ENCODE measurements around the gene PSMG4.
"Not testable (repeated sequence)": the region's sequence is repeated elsewhere in the genome, so short reads cannot be mapped to it uniquely, and the experiment has no call there.

The PSMG4 gene

DNA sequence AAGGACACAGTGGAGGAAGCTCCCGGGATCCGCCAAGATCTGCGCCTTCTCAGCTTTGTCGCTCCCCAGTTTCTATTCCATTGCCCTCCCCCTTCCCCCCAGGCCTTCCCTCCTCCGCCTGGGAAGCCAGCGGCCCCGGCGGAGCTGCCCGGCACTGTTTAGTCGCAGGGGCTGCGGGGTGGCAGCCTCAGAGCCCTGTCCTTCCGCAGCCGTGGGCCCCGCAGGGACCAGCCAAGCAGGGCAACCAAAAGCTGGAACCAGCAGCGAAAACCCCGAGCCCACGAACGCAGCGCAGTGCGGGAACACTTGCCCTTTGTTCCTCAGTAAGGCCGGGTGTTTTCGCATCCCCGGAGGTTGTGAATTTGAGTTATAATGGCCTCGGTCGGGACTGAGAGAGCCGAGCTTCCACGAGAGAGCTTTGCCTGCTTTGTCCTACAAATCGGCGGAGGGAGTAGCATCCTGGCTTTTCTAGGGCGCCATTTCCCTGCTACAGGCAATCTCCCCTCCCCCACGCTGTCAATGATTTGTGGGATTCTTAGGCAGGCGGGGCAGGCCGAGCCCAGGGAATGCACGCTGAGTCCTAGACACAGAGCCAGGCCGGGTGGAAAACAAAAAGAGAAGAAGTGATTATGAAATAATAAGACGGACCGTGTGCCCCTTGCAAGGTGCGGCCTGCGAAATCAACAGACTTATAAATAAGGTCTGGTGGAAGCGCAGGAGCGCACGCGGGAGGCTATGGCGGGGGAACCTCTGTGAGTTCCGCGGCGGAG, 27.3 kb upstream of the PSMG4 start:
- no peak for DNase-seq

DNA sequence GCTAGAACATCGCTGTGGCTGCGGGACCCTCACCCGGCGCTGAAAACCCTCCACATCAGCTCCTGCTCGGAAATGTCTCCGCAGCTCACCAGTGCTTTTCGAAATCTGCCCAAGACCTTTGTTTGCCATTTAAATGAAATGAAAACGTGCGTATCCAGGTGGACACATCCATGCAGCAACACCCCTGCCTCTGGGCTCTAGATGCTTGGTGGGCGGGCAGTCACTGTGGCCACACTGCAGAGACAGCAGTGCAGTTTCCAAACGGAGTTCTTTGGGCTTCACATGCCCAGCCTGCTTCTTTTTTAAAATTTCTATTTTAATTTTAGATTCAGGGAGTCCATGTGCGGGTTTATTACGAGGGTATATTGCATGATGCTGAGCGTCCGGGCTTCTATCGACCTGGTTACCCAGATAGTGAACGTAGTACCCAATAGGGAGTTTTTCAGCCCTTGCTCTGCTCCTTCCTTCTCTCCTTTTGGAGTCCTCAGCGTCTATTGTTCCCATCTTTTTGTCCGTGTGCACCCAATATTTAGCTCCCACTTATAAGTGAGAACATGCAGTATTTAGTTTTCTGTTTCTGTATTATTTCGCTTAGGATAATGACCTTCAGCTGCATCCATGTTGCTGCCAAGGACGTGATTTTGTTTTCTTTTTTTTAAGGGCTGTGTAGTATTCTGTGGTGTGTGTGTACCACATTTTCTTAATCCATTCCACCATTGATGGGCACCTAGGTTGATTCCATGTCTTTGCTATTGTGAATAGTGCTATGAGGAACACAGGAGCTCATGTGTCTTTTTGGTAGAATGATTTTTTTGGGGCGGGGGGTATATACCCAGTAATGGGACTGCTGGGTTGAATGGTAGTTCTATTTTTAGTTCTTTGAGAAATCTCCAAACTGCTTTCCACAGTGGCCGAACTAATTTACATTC, 26.5 kb upstream of the PSMG4 start:
- no peak for DNase-seq

DNA sequence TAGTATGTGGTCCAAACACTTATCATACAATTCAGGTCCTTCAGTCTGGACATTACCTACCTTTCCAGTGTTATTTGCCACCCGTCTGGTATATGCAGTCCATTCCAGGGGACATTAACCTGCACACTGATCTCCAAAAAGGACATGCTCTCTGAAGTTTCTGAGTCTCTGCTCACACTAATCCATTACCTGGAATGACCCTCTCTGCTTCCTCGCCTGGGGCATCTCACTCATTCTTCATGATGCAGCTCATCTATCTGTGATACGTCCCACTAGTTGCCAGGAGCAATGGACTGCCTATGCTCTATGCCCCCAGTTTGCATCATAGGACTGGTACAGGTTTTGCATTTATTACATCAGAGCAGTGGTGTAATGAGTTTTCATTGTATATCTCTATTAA, 25.4 kb upstream of the PSMG4 start:
- no peak for DNase-seq

DNA sequence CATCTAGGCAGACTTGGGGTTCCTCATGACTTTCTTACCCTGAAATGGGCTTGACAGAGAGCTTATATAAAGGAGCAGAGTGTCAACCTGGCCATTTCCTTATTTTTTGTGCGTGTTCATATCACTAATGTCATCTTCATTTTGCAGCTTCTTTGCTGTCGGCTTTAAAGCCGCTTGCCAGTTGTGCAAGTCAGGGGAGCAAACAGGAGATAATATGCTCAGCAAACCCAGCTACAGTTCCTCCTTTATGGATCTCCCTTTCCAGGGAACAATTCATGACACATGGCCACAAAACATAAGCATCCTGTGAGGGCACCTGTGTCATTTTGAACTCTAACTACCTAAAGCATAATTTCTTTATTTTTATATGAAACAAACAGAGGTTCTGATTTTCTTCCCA, 24.8 kb upstream of the PSMG4 start:
- DNase-seq, result no peak

DNA sequence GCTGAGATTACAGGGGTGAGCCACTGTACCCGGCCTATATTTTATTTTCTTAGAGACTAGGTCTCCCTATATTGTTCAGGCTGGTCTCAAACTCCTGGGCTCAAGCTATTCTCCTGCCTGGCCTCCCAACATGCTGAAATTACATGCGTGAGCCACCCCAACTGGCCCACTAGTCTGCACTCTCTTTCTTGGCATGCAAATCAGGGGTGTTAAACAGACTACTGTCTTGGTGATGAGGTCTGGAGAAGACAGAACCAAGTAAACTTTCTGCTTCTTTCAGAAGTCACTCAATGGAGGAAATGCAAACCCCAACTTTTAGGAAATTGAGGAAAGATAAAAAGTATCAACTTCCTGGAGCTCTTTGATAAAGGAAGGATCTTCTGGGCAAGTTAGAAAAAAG, 23.3 kb upstream of the PSMG4 start:
- no peak for DNase-seq

DNA sequence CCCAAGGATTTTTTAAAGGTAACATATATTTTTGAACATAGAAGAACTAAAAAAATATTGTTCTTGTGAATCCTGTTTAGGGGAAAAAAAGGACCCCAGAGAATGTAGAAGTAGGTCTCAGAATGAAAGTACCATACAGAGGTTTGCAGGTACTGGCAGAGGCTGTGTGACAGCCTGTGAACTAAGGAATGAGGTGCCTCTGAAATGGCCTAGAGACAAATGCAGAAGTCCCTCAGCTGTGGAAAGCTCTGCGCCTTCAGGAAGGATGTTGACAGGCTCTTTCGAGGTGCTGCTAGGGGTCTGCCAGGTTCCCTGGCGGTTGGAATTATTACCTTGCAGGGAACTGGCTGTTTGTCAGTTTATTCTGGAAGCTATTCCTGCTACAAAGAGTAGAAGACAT, 22.7 kb upstream of the PSMG4 start:
- DNase-seq, result no peak

DNA sequence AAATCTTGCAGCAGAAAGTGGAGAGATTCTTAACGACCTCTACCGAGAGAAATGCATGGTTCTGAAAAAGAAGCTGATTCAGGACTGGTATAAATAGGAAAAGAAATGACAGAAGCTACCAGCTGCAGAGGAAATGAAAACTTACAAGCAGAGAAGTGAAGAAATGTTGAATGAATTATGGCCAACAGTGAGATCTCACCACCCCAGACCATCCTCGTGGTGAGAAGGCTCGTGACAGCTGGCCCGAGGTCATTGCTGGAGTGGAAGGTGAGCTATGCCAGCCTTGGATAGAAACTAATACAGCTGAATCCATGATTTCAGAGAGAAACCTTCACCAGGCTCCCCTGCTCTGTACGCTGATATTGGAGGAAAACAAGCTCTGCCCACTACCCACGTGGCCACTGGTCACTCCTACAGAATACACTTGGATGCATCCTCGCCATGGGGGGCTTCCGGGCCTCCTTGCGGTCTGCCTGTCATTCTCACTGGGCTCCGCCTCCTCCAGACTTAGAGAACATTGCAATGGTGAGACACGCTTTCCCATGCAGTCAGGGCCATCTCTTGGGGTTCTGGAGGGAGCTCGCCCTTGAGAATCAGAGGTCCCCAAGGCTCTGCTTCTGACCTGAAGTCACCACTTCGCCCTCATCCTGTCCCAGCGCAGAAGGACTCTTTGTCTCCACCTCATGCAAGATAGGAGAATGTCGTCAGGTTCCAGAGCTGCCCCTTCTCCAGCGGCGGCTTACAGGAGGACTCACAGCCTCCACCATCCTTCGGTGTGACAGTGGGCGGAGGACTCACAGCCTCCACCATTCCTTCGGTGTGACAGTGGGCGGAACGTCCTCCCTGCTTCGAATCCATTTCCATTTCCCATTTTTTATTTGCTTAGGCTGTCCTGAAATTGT, 20.7 kb upstream of the PSMG4 start:
- no peak for DNase-seq

DNA sequence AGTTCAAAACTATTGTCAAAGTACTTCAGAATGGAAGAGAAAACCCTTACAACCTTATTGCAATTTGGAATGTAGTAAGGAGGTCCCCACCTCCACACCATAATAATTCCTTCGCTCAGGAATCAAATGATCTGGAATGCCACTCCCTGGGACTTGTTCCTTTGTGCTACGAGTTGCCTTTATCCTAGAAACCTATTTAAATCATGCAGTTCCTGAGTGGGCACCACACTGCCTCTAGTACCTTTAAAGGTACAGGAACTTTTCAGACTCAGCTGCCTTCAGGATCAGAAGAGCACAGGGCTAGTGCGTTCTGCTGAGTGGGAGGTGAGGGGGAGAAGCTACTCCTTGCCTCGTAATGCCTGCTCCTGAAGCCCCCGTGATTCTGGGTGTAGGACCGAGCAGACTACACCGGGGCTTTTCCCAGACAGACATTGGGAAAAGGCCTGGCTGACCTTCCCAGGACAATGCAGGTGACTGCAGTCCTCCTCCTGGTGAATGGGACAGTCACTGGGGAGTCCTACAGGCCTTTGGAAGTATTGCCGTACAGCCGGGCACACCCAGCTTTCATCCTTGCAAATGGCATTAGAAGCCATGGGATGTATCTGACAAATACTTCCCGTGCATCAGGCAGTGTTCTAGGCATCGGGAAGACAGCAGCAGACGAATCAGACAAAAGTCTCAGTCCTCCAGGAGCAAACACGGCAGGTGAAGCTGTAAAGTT, 19.5 kb upstream of the PSMG4 start:
- no peak for DNase-seq

DNA sequence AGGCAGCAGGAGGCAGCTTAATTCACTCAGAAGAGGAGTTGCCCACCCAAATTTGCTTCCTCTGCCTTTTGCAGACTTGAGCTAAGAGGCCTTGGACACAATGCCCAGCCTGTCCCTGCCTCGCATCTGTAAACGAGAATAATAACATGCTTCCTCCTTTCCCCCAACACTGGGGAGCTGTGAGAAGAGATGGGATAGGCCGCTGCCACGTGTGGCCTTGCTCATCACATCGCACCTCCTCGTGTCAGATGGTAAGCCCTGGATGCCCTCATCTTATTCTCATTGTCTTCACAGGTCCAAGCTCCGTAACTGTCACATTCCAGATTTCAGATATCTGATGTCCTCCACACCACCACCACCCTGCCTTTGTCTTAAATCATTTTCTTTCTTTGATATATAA, 18.2 kb upstream of the PSMG4 start:
- no peak for DNase-seq

DNA sequence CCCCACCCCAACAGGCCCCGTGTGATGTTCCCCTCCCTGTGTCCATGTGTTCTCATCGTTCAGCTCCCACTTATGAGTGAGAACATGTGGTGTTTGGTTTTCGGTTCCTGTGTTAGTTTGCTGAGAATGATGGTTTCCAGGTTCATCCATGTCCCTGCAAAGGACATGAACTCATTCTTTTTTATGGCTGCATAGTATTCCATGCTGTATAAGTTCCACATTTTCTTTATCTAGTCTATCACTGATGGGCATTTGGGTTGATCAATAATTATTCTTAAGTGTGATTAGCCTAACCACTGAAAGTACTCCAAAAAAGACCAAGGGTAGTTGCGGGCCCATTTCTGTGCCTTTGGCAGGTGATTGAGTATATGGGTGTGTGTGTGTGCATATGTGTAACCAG, 17.0 kb upstream of the PSMG4 start:
- DNase-seq, result not testable (repeated sequence)

DNA sequence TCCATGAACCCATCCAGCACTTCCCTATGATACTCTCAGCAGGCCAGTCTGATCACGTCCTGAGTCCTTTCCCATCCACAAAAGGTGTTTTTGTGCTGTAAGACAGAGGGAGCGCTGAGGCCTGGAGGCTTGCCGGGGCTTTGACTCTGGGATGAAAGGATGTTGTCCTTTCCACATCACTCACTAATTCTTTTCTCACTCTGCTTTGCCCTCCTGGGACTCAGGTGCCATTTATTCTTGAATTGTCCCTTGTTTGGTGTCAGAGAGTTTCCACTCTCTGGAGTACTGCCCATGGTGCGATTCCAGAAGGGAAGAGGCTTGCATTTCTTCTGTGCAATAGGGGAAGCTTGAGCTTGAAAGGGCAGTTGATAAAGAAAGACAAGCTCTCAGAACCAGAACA, 16.0 kb upstream of the PSMG4 start:
- DNase-seq, result no peak

DNA sequence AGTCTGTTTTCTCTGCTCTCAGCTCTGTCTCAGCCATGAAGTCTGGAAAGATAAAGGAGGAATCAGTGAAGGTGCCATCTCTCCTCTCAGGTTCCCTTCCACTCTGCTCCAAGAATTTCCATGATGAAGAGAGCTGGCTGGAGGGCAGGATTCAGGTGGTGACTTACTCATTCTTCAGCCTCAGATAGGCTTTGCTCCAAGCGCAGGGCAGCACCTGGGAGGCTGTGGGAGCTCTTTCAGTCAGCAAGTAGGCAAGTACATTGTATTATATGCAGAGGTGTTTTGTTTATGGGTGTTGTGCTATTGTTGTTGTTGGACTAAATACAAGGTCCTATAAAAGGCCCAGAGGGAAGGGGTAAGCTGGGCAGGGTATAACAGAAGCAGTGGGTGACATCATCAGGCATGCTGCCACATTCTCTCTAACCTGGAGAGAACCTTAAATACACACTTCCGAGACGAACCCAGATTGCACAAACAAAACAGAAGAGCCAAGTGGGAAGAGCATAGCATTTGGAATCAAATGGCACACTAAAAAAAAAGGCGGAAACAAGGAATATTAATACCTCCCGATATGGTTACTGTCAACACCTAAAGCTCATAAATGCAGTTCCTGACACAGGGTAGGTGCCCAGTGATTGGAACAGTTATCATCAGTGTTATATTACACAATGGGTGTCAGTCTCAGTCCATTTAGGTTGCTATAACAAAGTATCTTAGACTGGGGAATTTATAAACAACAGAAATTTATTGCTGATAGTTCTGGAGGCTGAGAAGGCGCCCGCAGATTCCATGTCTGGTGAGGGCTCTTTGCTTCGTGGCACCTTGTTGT, 14.5 kb upstream of the PSMG4 start:
- DNase-seq, result peak; percentile 51

DNA sequence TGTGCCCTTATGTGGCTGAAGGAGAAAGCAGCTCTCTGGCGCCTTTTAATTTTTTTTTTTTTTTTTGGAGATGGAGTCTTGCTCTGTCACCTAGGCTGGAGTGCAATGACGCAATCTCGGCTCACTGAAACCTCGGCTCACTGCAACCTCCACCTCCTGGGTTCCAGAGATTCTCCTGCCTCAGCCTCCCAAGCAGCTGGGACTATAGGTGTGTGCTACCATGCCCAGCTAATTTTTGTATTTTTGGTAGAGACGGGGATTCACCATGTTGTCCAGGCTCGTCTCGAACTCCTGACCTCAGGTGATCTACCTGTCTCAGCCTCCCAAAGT, 13.9 kb upstream of the PSMG4 start:
- DNase-seq, result not testable (repeated sequence)

DNA sequence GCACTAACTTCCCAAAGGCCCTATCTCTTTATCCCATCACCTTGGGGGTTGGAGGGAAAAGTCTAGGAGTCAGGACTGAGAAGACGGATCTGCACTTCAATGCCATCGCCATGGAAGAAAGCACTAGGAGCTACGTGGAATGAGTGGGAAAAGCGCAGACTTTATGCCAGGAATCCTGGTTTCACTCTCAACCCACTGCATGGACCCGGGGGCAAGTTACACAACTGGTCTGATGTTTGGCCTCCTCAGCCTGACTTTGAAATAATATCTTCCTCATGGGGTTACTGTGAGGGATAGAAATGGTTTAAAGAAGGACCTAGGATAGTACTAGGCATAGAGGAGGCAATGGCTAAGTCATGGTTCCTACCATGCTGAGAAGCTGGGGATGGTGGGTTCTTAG, 13.5 kb upstream of the PSMG4 start:
- no peak for DNase-seq

DNA sequence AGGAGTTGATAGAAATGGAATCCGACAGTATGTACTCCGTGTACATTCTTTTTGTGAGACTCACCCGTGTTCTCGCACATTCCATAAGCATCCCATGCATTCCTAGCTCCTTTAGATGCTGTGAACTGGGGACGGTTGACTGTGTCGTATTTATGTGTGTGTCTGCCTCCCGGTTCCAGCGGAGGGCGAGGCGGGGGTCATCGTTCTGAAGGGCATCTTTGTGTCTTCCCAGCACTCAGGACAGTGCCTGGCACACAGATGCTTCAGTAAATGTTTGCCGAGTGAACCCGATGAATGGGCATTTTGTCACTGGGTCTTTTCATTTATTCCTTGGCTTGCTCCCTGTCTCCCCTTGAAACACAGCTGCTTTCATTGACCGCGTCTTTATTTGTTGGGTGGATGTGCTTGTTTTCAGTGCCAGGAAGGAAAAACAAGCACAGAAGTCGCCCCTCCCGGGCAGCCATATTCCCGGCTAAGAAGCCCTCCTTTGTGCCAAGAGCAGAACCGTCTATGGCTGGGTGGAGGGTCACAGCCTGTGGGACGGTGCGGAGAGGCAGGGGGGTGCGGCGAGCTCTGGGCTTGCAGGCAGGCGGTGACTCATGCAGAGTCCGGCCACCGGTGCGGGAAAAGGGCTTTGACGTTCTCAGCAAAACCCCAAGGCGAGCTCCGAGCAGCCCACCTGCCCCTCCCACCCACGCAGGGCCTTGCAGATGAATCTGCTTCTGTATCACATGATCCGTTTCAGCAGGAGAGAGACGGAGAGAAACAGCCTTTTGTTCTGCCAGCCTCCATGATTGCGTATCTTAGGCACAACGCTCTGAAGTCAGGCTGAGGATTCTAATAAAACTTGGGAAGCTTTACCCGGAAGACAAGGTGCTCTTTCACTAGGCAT, 11.2 kb upstream of the PSMG4 start:
- DNase-seq, result peak; percentile 75

DNA sequence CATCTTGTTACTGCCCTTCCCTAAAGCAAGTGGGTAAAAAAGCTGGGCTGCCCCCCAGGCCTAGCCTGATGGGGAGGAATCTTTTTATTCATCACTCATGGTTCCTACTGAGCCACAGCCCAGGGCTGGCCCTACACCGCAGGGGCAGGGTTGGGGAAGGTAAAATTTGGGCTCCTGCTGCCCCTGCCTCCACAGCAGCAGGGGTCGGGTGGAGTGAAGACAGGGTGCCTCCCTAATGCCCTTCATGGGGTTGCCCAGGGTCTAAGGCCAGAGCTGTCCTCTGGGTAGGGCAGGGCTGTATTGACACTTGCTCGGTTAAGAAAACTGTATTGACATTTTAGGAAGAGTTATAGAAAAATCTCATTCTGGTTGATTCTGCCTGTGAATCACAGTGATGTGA, 8.9 kb upstream of the PSMG4 start:
- DNase-seq, result no peak

DNA sequence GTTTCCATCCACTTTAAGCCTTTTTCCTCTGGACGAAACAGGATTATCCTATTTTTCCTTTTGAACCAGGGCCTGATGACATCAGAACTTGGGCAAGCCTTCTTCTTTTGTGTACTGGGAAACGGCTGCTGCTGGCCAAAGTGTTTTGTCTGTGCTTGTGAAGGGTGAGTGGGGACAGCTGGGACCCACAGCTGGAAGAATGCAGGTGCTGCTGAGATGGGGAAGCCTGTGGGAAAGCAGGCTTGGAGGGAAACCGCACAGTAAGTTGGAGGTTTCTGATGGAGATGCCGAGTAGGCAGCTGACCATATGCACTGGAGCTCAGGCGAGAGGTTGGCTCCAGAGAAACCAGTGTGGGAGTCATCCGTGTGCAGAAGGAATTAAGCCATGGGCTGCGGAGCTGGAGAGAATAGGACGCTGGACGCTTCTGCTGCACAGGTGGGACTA, 8.5 kb upstream of the PSMG4 start:
- DNase-seq, result no peak

DNA sequence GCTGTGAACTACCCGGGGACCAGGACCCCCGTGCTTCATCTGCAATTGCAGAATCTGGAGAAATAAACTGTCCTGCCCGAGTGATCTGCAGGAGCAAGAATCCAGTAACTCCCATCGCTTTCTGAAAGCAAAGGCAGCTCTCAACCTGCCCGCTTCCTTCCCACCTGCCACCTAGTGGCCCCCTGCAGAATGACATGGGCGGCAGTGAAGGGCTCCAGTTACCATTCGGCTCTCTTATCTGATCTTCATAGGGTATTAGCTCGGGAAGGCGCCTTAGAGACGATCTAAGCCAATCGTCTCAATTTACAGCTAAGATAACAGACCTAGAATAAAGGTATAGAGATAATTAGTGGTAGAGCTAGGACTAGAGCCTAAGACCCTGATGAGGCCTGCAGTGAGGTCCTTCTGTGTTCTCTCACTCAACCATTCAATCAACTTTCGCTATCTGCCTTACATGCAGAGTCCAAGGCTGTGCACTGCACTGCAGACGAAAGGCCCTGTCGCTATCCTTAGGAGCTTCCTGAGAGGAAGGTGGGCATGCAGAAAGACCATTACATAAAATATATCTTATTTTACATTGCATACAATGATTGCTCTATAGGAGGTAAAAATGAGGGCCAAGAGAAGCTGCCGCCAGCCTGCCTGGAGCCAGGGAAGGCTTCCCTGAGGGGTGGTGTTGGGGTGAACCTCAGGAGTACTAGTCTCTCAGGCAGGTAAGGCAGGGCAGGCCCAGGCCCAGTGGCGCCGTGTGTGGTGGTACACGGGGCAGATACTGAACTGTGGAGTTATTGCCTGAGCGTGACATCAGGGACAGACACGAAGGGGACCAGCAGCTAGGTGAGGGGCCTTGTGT, 7.1 kb upstream of the PSMG4 start:
- DNase-seq, result peak; percentile 65

DNA sequence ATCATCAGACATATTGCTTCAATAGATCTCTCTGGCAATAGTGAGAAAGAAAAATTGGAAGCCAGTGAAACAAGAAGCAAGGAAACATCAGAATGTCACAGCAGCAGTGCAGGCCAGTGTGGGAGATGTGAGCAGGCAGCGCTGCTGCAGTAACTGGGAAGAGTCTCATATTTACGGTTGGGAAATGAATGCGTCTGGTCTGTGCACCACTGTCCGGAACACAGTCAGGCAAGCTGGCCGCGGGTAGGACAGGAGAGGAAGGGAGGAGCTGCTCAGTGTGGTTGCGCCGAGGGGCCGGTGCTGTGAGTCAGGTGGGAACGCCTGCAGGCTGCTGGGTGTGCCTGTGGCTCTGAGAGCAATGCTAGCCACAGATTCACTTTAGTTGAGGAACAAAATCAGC, 6.4 kb upstream of the PSMG4 start:
- DNase-seq, result no peak
